B cell (primary cell): ENCODE measurements around the gene LIN52.

Experiments
- EZH2 ChIP-seq: IDR thresholded peaks from 2 replicates; pipeline ENCODE4 v1.6.1; 2012; ENCODE audit warnings: borderline replicate concordance, low read depth, mild to moderate bottlenecking, moderate library complexity, low read length; ENCODE audit not compliant: insufficient read depth, poor library complexity, severe bottlenecking
- TF ChIP-seq, protein P1 (sequence below): fragments of 200-600 bp; IDR thresholded peaks from one replicate; pipeline ENCODE4 v1.8.0; 2022; ENCODE audit warnings: antibody characterized with exemption, mild to moderate bottlenecking

DNA sequence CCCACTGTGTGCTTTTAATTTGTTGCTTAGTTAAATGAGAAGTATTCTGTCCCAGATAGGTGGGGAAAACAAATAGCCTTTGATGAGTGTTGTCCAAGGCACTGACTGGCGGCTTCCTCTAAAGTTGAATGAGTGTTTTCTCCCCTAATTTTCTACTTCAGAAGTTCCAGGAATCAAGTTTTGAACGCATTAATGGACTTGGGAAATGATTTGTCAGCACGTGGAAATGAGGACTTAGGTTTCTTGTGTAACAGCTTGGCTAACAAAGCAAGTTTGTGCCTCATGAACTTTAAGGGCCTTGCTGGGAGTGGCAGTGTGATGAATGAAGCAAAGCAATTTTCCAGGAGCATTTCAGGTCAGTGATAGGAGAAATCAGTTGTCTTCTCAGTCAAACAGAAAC lies 56.9 kb downstream of the LIN52 start:
- TF ChIP-seq, protein P1, sequence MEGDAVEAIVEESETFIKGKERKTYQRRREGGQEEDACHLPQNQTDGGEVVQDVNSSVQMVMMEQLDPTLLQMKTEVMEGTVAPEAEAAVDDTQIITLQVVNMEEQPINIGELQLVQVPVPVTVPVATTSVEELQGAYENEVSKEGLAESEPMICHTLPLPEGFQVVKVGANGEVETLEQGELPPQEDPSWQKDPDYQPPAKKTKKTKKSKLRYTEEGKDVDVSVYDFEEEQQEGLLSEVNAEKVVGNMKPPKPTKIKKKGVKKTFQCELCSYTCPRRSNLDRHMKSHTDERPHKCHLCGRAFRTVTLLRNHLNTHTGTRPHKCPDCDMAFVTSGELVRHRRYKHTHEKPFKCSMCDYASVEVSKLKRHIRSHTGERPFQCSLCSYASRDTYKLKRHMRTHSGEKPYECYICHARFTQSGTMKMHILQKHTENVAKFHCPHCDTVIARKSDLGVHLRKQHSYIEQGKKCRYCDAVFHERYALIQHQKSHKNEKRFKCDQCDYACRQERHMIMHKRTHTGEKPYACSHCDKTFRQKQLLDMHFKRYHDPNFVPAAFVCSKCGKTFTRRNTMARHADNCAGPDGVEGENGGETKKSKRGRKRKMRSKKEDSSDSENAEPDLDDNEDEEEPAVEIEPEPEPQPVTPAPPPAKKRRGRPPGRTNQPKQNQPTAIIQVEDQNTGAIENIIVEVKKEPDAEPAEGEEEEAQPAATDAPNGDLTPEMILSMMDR, result no peak
- TF ChIP-seq EZH2, result no peak
